ENCODE results near the gene PDE7B.

PDE7B gene

GRCh38 chr6:135851442-135852271 is at the start of gene PDE7B:
PDE7B (plus strand) TSS chr6:135851701.
- ChIA-PET CTCF (interaction anchor here (0.9 to 1.5 kb wide), 4 partner anchors 31 to 375 kb away, joined by 3 to 7 read pairs (median 3); no protein-coding TSS in a partner anchor), POLR2A (no interaction called here)
- no peak for TF ChIP-seq CTCF (IDR thresholded peaks at IDR 0.05; ENCODE audit: control extremely low read depth, extremely low read depth, low read depth, missing control alignments)
- DNase-seq (ENCODE audit: extremely low spot score): peak; percentile 54

GRCh38 chr6:135801755-135802465 is 49.6 kb upstream of the PDE7B start:
- ChIA-PET POLR2A (no interaction called here), CTCF (no interaction called here)
- no peak for TF ChIP-seq CTCF (IDR thresholded peaks at IDR 0.05; ENCODE audit: control extremely low read depth, extremely low read depth, low read depth, missing control alignments)
- no peak for DNase-seq (ENCODE audit: extremely low spot score)

GRCh38 chr6:135810486-135810885 is 41.0 kb upstream of the PDE7B start:
- no peak for TF ChIP-seq CTCF (IDR thresholded peaks at IDR 0.05; ENCODE audit: control extremely low read depth, extremely low read depth, low read depth, missing control alignments)
- POLR2A ChIA-PET: no interaction called here

GRCh38 chr6:135811170-135811569 is 40.3 kb upstream of the PDE7B start:
- POLR2A ChIA-PET: no interaction called here
- no peak for TF ChIP-seq CTCF (IDR thresholded peaks at IDR 0.05; ENCODE audit: control extremely low read depth, extremely low read depth, low read depth, missing control alignments)
- CTCF ChIA-PET: interaction anchor here (1.4 kb wide), 1 partner anchor 23 kb away, joined by 3 read pairs; no protein-coding TSS in a partner anchor
- DNase-seq (ENCODE audit: extremely low spot score): no peak

More at GRCh38 chr6:135810486-135810885, 41.0 kb upstream of the PDE7B start:
- no peak for DNase-seq (ENCODE audit: extremely low spot score)
- CTCF ChIA-PET: no interaction called here

GRCh38 chr6:135811644-135812526 is 39.6 kb upstream of the PDE7B start:
- ChIA-PET CTCF (interaction anchor here (1.0 to 1.4 kb wide), 2 partner anchors 15 to 22 kb away, joined by 3 to 4 read pairs; no protein-coding TSS in a partner anchor), POLR2A (no interaction called here)
- TF ChIP-seq CTCF (IDR thresholded peaks at IDR 0.05; ENCODE audit: control extremely low read depth, extremely low read depth, low read depth, missing control alignments): no peak

GRCh38 chr6:135813401-135813800 is 38.1 kb upstream of the PDE7B start:
- CTCF ChIA-PET: no interaction called here
- DNase-seq (ENCODE audit: extremely low spot score): no peak
- TF ChIP-seq CTCF (IDR thresholded peaks at IDR 0.05; ENCODE audit: control extremely low read depth, extremely low read depth, low read depth, missing control alignments): no peak
- POLR2A ChIA-PET: no interaction called here

More at GRCh38 chr6:135811644-135812526, 39.6 kb upstream of the PDE7B start:
- no peak for DNase-seq (ENCODE audit: extremely low spot score)

All from GM10248 (cell line).